ENCODE measurements around the gene KRTAP5-1.
A peak's percentile ranks its signal among the peaks of the same experiment; 100 is the strongest.
"Not testable (repeated sequence)": the region's sequence is repeated elsewhere in the genome, so short reads cannot be mapped to it uniquely, and the experiment has no call there.

Gene KRTAP5-1

DNA sequence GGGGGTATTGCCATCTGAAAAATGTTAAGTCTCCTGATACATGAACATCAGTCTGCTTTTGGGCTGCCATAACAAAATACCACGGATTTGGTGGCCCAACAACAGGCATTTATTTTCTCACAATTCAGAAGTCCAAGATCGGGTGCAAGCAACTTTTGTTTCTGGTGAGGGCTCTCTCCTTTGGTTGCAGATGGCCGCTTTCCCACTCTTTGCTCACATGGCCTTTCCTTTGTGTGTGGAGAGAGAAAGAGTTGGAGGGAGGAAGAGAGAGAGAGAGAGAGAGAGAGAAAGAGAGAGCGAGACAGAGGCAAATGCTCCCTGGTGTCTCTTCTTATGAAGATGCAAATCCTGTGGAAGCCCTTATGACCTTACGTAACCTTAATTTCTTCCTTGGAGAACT lies 15.5 kb upstream of the KRTAP5-1 start:
- DNase-seq: no peak

GRCh38 chr11:1598816-1599215 lies 13.7 kb upstream of the KRTAP5-1 start:
- no peak for DNase-seq

- DNase-seq: not testable (repeated sequence)
Observed at GRCh38 chr11:1598406-1598805, 13.3 kb upstream of the KRTAP5-1 start.

DNA sequence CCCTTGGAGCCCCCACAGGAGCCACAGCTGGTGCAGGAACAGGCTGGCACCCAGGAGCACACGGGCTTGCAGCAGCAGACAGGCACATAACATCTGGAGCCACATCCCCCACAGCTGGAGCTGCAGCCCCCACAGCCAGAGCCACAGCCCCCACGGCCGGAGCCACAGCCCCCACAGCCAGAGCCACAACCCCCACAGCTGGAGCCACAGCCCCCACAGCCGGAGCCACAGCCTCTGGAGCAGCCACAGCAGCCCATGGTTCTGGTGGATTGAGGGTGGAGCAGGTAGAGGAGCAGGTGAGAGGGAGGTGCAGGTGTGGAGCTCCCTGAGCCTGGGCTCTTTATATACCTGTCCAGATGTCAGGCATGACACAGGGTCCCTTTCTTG lies 12.9 kb upstream of the KRTAP5-1 start, which contains the start of gene KRTAP5-2:
Gene KRTAP5-2 (minus strand): TSS at position 301 of the 387 bp plus-strand sequence. CDS start 44 bp downstream, at position 257.
- DNase-seq: no peak

- no peak for DNase-seq
Observed at GRCh38 chr11:1597331-1597993, 12.4 kb upstream of the KRTAP5-1 start.

DNA sequence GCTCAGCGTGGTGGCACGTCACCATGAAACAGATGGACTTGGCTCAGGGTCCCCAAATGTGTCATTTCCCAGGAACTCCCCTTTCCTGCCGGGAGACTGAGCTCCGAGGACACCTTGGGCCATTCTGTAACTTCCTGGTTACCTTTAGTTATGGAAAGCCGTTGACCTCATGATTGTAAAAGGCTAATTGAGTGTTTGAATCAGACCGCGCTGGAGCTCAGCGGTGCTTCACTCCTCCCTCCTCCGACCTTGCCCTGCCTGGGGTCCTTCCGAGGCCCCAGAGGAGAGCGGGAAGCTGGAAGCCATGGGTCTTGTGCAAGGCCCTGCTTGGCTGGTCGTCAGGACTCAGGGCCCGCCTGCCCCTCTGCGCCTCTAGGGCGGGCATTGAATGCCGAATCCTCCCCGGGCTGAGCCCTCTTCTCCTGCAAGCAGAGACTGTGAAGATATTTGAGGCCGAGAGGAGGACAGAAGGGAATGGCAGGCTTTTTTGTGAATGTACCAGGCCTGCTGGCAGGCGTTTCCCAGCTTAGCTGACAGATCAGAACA lies 11.6 kb upstream of the KRTAP5-1 start:
- not testable (repeated sequence) for DNase-seq

DNA sequence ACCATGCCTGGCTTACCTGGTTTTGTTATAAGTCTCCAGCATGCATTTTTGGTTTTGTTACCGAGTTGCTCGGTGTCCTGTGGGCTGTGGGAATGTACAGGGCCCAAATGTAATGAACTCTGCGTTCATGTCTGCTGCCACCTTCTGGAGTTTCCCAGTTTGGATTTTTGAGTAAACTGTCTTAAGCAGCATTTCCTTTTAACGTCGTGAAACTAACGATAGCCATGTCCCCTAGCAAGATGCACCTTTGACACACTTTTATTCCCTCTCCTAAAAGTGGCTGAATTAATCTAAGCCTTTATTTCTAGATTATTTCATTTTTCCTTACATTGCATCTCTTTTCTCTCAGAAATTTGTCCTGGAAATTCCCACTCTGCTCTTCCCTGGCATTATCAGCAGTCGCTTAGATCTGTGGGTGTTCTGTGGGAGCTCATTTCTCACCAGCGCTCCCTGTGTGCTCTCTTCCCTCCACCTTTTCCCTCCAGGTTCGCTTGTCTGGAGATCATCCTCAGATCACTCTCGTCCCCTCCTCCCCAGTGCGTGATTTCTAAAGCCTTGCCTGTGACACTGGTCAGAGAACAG lies 11.0 kb upstream of the KRTAP5-1 start:
- DNase-seq: not testable (repeated sequence)

- DNase-seq: no peak
Observed at GRCh38 chr11:1592628-1593027, 7.5 kb upstream of the KRTAP5-1 start.

DNA sequence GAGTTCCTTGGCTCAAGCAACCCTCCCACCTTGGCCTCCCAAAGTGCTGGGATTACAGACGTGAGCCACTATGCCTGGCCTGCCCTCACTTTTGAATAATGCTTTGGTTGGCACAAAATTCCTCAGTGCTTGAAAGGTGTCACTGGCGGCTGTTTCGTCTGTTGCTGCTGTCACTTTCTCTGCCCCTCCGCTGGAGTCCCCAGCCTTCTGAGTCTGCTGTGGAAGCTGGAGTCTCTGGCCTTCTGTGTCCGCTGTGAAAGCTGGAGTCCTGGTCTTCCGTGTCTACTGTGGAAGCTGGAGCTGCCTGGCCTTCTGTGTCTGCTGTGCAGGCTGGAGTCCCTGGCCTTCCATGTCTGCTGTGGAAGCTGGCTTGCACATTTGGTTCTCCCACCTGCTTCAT lies 4.9 kb upstream of the KRTAP5-1 start:
- DNase-seq: no peak

GRCh38 chr11:1589191-1589963 lies 4.3 kb upstream of the KRTAP5-1 start:
- DNase-seq: not testable (repeated sequence)

DNA sequence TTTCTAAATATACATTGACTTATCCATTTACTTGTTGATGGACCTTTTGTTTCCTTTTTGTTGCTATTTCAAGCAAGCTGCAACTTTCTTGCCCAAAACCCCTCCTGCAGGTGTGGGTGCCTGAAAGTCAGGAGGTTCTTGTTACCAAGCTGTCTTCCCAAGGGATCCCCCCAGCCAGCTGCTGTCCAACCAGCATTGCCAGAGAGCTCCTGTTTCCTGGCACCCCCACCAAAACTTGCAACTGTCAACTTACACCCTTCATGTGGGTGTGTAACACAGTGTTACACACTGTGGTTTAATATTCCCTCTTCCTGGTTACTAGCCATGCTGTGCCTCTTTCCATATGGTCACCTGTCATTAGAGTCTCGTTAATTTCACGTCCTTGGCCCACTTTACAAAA lies 1.6 kb upstream of the KRTAP5-1 start:
- no peak for DNase-seq

- not testable (repeated sequence) for DNase-seq
Observed at GRCh38 chr11:1582909-1583308, 2.2 kb downstream of the KRTAP5-1 start.

DNA sequence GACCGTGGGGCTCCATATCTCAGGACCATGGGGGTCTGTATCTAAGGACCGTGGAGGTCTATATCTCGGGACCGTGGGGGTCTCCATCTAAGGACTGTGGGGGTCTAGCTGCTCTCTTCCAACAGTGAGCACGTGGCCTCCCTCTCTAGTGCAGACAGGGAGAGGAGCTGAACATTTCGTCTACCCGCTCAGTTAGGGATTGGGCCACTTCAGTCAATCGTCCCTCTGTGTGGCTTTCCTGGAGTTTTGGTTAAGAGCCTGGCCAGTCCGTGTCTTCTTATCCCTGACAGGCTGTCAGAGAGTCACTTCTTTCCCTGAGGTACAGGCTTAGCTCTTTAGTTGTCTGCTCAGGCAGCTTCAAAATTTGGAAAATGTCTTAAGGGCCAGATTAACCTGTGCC lies 3.1 kb downstream of the KRTAP5-1 start:
- DNase-seq: no peak

DNA sequence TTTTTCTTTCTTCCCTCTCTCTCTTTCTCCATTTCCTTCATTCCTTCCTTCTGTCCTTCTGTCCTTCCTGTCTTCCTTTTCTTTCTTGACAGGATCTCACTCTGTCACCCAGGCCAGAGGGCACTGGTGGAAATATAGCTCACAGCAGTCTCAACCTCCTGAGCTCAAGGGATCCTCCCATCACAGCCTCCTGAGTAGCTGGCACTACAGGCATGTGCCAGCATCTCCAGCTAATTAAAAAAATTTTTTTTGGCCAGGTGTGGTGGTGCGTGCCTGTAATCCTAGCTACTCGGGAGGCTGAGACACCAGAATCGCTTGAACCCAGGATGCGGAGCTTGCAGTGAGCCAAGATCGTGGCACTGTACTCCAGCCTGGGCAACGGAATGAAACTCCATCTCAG lies 8.3 kb downstream of the KRTAP5-1 start:
- DNase-seq: no peak

- not testable (repeated sequence) for DNase-seq
Observed at GRCh38 chr11:1575756-1576155, 9.3 kb downstream of the KRTAP5-1 start.

DNA sequence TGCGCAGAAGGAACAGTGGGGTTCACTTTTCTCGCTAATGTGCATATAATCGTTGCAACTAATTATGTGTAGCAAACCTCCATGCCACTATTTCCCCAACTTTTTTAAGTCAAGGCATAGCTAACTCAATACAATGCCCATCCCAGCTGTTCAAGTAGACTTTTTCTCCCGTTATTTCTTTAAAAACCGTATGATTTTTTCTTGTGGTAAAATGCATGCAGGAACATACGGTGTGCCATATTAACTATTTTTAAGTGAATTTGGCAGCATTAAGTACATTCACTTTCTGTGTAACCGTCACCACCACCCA lies 10.2 kb downstream of the KRTAP5-1 start:
- no peak for DNase-seq

- no peak for DNase-seq
Observed at GRCh38 chr11:1574238-1574932, 10.7 kb downstream of the KRTAP5-1 start.

- no peak for DNase-seq
Observed at GRCh38 chr11:1573903-1574237, 11.2 kb downstream of the KRTAP5-1 start.

GRCh38 chr11:1573077-1573902 lies 11.8 kb downstream of the KRTAP5-1 start:
- no peak for DNase-seq

- peak; percentile 35 for DNase-seq
Observed at GRCh38 chr11:1572197-1573076, 12.6 kb downstream of the KRTAP5-1 start, which contains the start of gene DUSP8. TSS of gene DUSP8 (minus strand) at chr11:1572271. CDS start at chr11:1565826, 6,445 bp downstream.

DNA sequence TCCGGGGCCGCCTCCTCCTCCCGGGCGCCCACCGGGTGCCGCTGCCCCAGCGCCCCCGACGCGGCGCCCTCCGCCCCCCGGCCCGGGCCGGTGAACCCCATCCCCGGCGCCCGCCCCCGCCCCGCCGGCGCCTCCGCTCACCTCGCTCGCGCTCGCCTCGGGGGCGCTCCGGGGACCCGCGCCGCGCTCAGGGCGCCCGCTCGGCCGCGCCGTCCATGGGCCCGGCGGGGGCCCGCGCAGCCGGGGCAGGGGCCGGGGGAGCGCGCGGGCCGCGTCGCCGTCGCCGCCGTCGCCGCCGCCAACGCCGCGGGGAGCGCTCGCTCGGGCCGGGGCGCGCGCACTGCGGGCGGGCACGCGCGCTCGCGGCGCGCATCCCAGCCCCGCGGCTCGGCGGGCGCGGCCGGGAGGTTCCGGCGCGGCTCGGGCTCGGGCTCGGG lies 13.3 kb downstream of the KRTAP5-1 start:
- no peak for DNase-seq
